Measurements from ENCODE around the gene TRRAP. TPM values are rescaled to one million over a fixed set of nuclear protein-coding genes. Genes with fewer than 3 reads are reported as not detected.
A peak's percentile ranks its signal among the peaks of the same experiment; 100 is the strongest.

The TRRAP gene
- total and polyA plus RNA-seq, 4 donors: 26.3 to 35.3 (median 30.4) TPM

GRCh38 chr7:98974205-98974604, 95.9 kb downstream of the TRRAP start:
- 92% methylated on average over 4 of the region's 4 CpGs for WGBS (ENCODE audit: insufficient coverage)
- no peak overlapping the region for H3K27ac ChIP-seq (ENCODE audit: low read depth, low read length)
- no peaks in the 10 kb centered on the region for H3K4me1 ChIP-seq (ENCODE audit: control insufficient read depth, insufficient read depth, low read length)
- no peaks in the 10 kb centered on the region for H3K9me3 ChIP-seq (ENCODE audit: control insufficient read depth, insufficient read depth, low read length)
- H3K27me3 ChIP-seq (ENCODE audit: control insufficient read depth, insufficient read depth, low read length): no peaks in the 10 kb centered on the region
- no peak for DNase-seq (ENCODE audit: low read depth in 4 of 6, low spot score in 6 of 6)
- peaks cover 87% of the 10 kb centered on the region for H3K36me3 ChIP-seq (ENCODE audit: control insufficient read depth, insufficient read depth, low read length)
- H3K4me3 ChIP-seq (ENCODE audit: low read depth, low read length): no peak overlapping the region

GRCh38 chr7:98974906-98975816, 96.8 kb downstream of the TRRAP start:
- no peak for DNase-seq (ENCODE audit: low read depth in 4 of 6, low spot score in 6 of 6)
- peaks cover 79% of the 10 kb centered on the region for H3K36me3 ChIP-seq (ENCODE audit: control insufficient read depth, insufficient read depth, low read length)
- no peak overlapping the region for H3K27ac ChIP-seq (ENCODE audit: low read depth, low read length)
- 87% methylated on average over 13 of the region's 17 CpGs for WGBS (ENCODE audit: insufficient coverage)
- H3K9me3 ChIP-seq (ENCODE audit: control insufficient read depth, insufficient read depth, low read length): no peaks in the 10 kb centered on the region
- H3K4me3 ChIP-seq (ENCODE audit: low read depth, low read length): no peak overlapping the region
- no peaks in the 10 kb centered on the region for H3K27me3 ChIP-seq (ENCODE audit: control insufficient read depth, insufficient read depth, low read length)
- no peaks in the 10 kb centered on the region for H3K4me1 ChIP-seq (ENCODE audit: control insufficient read depth, insufficient read depth, low read length)

DNA sequence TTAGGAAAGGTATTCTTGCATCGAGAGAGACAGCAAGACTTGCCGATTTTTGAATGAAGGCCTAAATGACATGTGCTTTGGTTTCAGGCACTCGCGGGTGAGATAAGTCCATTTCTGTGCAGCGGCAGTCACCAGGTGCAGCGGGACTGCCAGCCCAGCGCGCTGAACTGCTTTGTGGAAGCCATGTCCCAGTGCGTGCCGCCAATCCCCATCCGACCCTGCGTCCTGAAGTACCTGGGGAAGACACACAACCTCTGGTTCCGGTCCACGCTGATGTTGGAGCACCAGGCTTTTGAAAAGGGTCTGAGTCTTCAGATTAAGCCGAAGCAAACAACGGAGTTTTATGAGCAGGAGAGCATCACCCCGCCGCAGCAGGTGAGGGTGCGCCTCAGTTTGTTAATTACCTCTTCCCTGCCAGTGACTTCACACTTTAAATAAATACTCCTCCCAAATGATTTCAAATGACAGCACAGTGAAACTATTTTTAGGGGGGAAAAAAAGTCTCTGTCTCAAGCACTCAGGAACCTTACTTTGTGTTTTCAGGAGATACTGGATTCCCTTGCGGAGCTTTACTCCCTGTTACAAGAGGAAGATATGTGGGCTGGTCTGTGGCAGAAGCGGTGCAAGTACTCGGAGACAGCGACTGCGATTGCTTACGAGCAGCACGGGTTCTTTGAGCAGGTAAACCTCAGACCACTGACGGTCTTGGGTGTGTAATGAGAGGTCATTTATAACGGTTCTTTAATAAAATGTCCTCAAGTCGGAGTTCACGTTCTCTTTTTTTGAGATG, 98.3 kb downstream of the TRRAP start:
- Histone ChIP-seq H3K27ac (ENCODE audit: low read depth, low read length) (no peak overlapping the region), H3K4me1 (ENCODE audit: control insufficient read depth, insufficient read depth, low read length) (no peaks in the 10 kb centered on the region), H3K27me3 (ENCODE audit: control insufficient read depth, insufficient read depth, low read length) (no peaks in the 10 kb centered on the region), H3K9me3 (ENCODE audit: control insufficient read depth, insufficient read depth, low read length) (no peaks in the 10 kb centered on the region), H3K4me3 (ENCODE audit: low read depth, low read length) (no peak overlapping the region), H3K36me3 (ENCODE audit: control insufficient read depth, insufficient read depth, low read length) (peaks cover 81% of the 10 kb centered on the region)
- WGBS (ENCODE audit: insufficient coverage): 98% methylated on average over 22 of the region's 30 CpGs
- DNase-seq (ENCODE audit: low read depth in 4 of 6, low spot score in 6 of 6): no peak

DNA sequence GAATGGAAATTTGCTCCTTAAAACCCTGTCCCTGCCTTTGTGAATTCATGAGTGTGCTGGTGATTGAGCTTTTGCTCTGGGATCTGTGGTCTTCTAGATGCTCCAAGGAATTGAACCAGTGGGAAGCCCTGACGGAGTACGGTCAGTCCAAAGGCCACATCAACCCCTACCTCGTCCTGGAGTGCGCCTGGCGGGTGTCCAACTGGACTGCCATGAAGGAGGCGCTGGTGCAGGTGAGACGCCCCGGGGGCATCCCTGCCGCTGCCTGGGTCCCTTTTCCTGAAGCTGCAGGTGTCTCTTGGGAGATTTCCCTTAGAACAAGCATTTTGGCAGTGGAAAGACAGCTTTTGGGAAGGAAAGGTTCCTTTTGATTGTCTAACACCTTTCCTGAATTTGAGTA, 100.3 kb downstream of the TRRAP start:
- Histone ChIP-seq H3K4me3 (ENCODE audit: low read depth, low read length) (no peak overlapping the region), H3K27ac (ENCODE audit: low read depth, low read length) (no peak overlapping the region), H3K36me3 (ENCODE audit: control insufficient read depth, insufficient read depth, low read length) (peaks cover 83% of the 10 kb centered on the region), H3K27me3 (ENCODE audit: control insufficient read depth, insufficient read depth, low read length) (no peaks in the 10 kb centered on the region), H3K4me1 (ENCODE audit: control insufficient read depth, insufficient read depth, low read length) (no peaks in the 10 kb centered on the region), H3K9me3 (ENCODE audit: control insufficient read depth, insufficient read depth, low read length) (no peaks in the 10 kb centered on the region)
- no peak for DNase-seq (ENCODE audit: low read depth in 4 of 6, low spot score in 6 of 6)
- whole genome bisulfite sequencing (ENCODE audit: insufficient coverage): 92% methylated on average over 9 of the region's 9 CpGs

- no peak overlapping the region for H3K27ac ChIP-seq (ENCODE audit: low read depth, low read length)
- 95% methylated on average over 22 of the region's 23 CpGs for WGBS (ENCODE audit: insufficient coverage)
- no peaks in the 10 kb centered on the region for H3K9me3 ChIP-seq (ENCODE audit: control insufficient read depth, insufficient read depth, low read length)
- no peak overlapping the region for H3K4me3 ChIP-seq (ENCODE audit: low read depth, low read length)
- H3K36me3 ChIP-seq (ENCODE audit: control insufficient read depth, insufficient read depth, low read length): peaks cover 74% of the 10 kb centered on the region
- no peaks in the 10 kb centered on the region for H3K27me3 ChIP-seq (ENCODE audit: control insufficient read depth, insufficient read depth, low read length)
- H3K4me1 ChIP-seq (ENCODE audit: control insufficient read depth, insufficient read depth, low read length): no peaks in the 10 kb centered on the region
- DNase-seq (ENCODE audit: low read depth in 4 of 6, low spot score in 6 of 6): no peak
Measured at GRCh38 chr7:98981701-98982100, 103.4 kb downstream of the TRRAP start.

- H3K27me3 ChIP-seq (ENCODE audit: control insufficient read depth, insufficient read depth, low read length): no peaks in the 10 kb centered on the region
- H3K4me3 ChIP-seq (ENCODE audit: low read depth, low read length): no peak overlapping the region
- no peaks in the 10 kb centered on the region for H3K9me3 ChIP-seq (ENCODE audit: control insufficient read depth, insufficient read depth, low read length)
- peaks cover 64% of the 10 kb centered on the region for H3K36me3 ChIP-seq (ENCODE audit: control insufficient read depth, insufficient read depth, low read length)
- 91% methylated on average over 8 of the region's 8 CpGs for WGBS (ENCODE audit: insufficient coverage)
- H3K4me1 ChIP-seq (ENCODE audit: control insufficient read depth, insufficient read depth, low read length): no peaks in the 10 kb centered on the region
- DNase-seq (ENCODE audit: low read depth in 4 of 6, low spot score in 6 of 6): no peak
- no peak overlapping the region for H3K27ac ChIP-seq (ENCODE audit: low read depth, low read length)
Measured at GRCh38 chr7:98982686-98983085, 104.4 kb downstream of the TRRAP start.

GRCh38 chr7:98984126-98984525, 105.8 kb downstream of the TRRAP start:
- Histone ChIP-seq H3K36me3 (ENCODE audit: control insufficient read depth, insufficient read depth, low read length) (peaks cover 61% of the 10 kb centered on the region), H3K9me3 (ENCODE audit: control insufficient read depth, insufficient read depth, low read length) (no peaks in the 10 kb centered on the region), H3K27ac (ENCODE audit: low read depth, low read length) (no peak overlapping the region), H3K4me1 (ENCODE audit: control insufficient read depth, insufficient read depth, low read length) (no peaks in the 10 kb centered on the region), H3K4me3 (ENCODE audit: low read depth, low read length) (no peak overlapping the region), H3K27me3 (ENCODE audit: control insufficient read depth, insufficient read depth, low read length) (no peaks in the 10 kb centered on the region)
- WGBS (ENCODE audit: insufficient coverage): 93% methylated on average over 8 of the region's 11 CpGs
- DNase-seq (ENCODE audit: low read depth in 4 of 6, low spot score in 6 of 6): no peak

- 85% methylated on average over 4 of the region's 4 CpGs for WGBS (ENCODE audit: insufficient coverage)
- peak in 1 of 6 donors; percentile 65 for DNase-seq (ENCODE audit: low read depth in 4 of 6, low spot score in 6 of 6)
- H3K27me3 ChIP-seq (ENCODE audit: control insufficient read depth, insufficient read depth, low read length): no peaks in the 10 kb centered on the region
Measured at GRCh38 chr7:98985406-98985805, 107.1 kb downstream of the TRRAP start.

DNA sequence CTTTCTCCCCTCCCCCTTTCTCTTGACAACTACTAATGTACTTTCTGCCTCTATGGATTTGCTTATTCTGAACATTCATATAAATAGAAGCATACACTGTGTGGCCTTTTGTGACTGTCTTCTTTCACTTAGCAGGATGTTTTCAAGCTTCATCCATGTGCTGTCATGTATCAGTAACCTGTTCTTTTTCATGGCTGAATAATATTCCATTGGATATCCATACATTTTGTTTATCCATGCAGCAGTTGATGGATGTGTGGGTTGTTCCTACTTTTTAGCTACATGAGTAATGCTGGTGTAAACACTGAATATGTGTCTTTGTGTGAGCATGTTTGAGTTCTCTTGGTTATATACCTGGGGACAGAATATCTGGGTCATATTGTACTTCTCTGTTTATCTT, 107.6 kb downstream of the TRRAP start:
- DNase-seq (ENCODE audit: low read depth in 4 of 6, low spot score in 6 of 6): no peak
- no peak overlapping the region for H3K4me3 ChIP-seq (ENCODE audit: low read depth, low read length)
- no peaks in the 10 kb centered on the region for H3K27me3 ChIP-seq (ENCODE audit: control insufficient read depth, insufficient read depth, low read length)
- no peaks in the 10 kb centered on the region for H3K4me1 ChIP-seq (ENCODE audit: control insufficient read depth, insufficient read depth, low read length)
- no peaks in the 10 kb centered on the region for H3K9me3 ChIP-seq (ENCODE audit: control insufficient read depth, insufficient read depth, low read length)
- peaks cover 68% of the 10 kb centered on the region for H3K36me3 ChIP-seq (ENCODE audit: control insufficient read depth, insufficient read depth, low read length)
- no peak overlapping the region for H3K27ac ChIP-seq (ENCODE audit: low read depth, low read length)

More at GRCh38 chr7:98985406-98985805, 107.1 kb downstream of the TRRAP start:
- no peak overlapping the region for H3K27ac ChIP-seq (ENCODE audit: low read depth, low read length)
- H3K9me3 ChIP-seq (ENCODE audit: control insufficient read depth, insufficient read depth, low read length): no peaks in the 10 kb centered on the region
- H3K4me3 ChIP-seq (ENCODE audit: low read depth, low read length): no peak overlapping the region
- peaks cover 70% of the 10 kb centered on the region for H3K36me3 ChIP-seq (ENCODE audit: control insufficient read depth, insufficient read depth, low read length)
- no peaks in the 10 kb centered on the region for H3K4me1 ChIP-seq (ENCODE audit: control insufficient read depth, insufficient read depth, low read length)
